SK-N-SH (cell line): ENCODE measurements around the gene PRR15. TPM values are rescaled to one million over a fixed set of nuclear protein-coding genes. Genes with fewer than 3 reads are reported as not detected.

Experiments used
- CTCF ChIA-PET: fragments of 300-600, 350-600 bp; formaldehyde crosslinking; extraction: SDS; loops from one replicate; lab custom pipeline; 2021; lab: Yijun Ruan, JAX
- POLR2A ChIA-PET: fragments of 350-600 bp; sonication (Branson Sonifier 250); formaldehyde crosslinking; extraction: SDS; loops from one replicate; lab custom pipeline; 2020; ENCODE audit warnings: antibody characterized with exemption, inconsistent platforms; lab: Yijun Ruan, JAX
- DNase-seq: peaks from one replicate; pipeline ENCODE4 v3.0.0; 2012
- H2AFZ ChIP-seq: fragments of 200-600 bp; sonication (generic); 2 replicates; pipeline ENCODE4 v1.8.1; 2016; ENCODE audit warnings: antibody characterized with exemption, mild to moderate bottlenecking, low read depth
- H3F3A ChIP-seq: fragments of 200-600 bp; sonication (generic); replicated peaks from 2 replicates; pipeline ENCODE3; 2016; ENCODE audit warnings: antibody characterized with exemption, mild to moderate bottlenecking; ENCODE audit not compliant: insufficient read depth
- H3K27ac ChIP-seq, 2 experiments: fragments of 200-500 bp in 1 of 2; fragments of 200-600 bp in 1 of 2; sonication (Bioruptor generic) in 1 of 2; sonication (generic), shearing (Covaris generic) in 1 of 2; 2 replicates each; pipeline versions ENCODE4 v1.5.1 to v1.6.1; 2014 to 2016; ENCODE audit warnings: low read depth in 2 of 2, inconsistent platforms in 1 of 2, low read length in 1 of 2, mild to moderate bottlenecking in 1 of 2, mixed read lengths in 1 of 2
- H3K27me3 ChIP-seq: fragments of 200-600 bp; sonication (generic), shearing (Covaris generic); 2 replicates; pipeline ENCODE4 v1.6.1; 2016; ENCODE audit warnings: mixed run types; ENCODE audit not compliant: insufficient read depth
- H3K36me3 ChIP-seq, 2 experiments: fragments of 200-500 bp in 1 of 2; fragments of 200-600 bp in 1 of 2; sonication (Bioruptor generic) in 1 of 2; sonication (generic) in 1 of 2; replicated peaks in 1 of 2; 2 replicates each; pipeline versions ENCODE3 to v1.5.1; 2014 to 2016; ENCODE audit warnings: low read length in 1 of 2, mild to moderate bottlenecking in 1 of 2; ENCODE audit not compliant: insufficient read depth in 2 of 2, control insufficient read depth in 1 of 2
- H3K4me1 ChIP-seq, 2 experiments: fragments of 200-500 bp in 1 of 2; fragments of 200-600 bp in 1 of 2; sonication (Bioruptor generic) in 1 of 2; sonication (generic), shearing (Covaris generic) in 1 of 2; 2 replicates each; pipeline versions ENCODE4 v1.5.1 to v1.6.1; 2014 to 2016; ENCODE audit warnings: low read depth in 1 of 2, low read length in 1 of 2, mixed run types in 1 of 2; ENCODE audit not compliant: insufficient read depth in 2 of 2, control insufficient read depth in 1 of 2
- H3K4me2 ChIP-seq: fragments of 200-600 bp; sonication (generic), shearing (Covaris generic); 2 replicates; pipeline ENCODE4 v1.6.1; 2017; ENCODE audit warnings: mixed run types
- H3K4me3 ChIP-seq, 2 experiments: fragments of 200-500 bp in 1 of 2; fragments of 200-600 bp in 1 of 2; sonication (Bioruptor generic) in 1 of 2; sonication (generic), shearing (Covaris generic) in 1 of 2; 2 replicates each; pipeline versions ENCODE4 v1.5.1 to v1.8.1; 2014 to 2016; ENCODE audit warnings: low read depth in 2 of 2, inconsistent platforms in 1 of 2, low read length in 1 of 2, mild to moderate bottlenecking in 1 of 2, mixed read lengths in 1 of 2, moderate library complexity in 1 of 2
- H3K79me2 ChIP-seq: fragments of 200-600 bp; sonication (generic); 2 replicates; pipeline ENCODE4 v1.8.1; 2017; ENCODE audit warnings: mild to moderate bottlenecking; ENCODE audit not compliant: insufficient read depth
- H3K9ac ChIP-seq: fragments of 200-600 bp; sonication (generic); 2 replicates; pipeline ENCODE4 v1.6.1; 2017; ENCODE audit warnings: mixed run types
- H3K9me2 ChIP-seq: fragments of 200-600 bp; sonication (generic); 2 replicates; pipeline ENCODE4 v1.6.1; 2017; ENCODE audit warnings: mixed run types
- H3K9me3 ChIP-seq: fragments of 200-600 bp; sonication (generic); 2 replicates; pipeline ENCODE4 v1.6.1; 2017; ENCODE audit warnings: mixed run types, mild to moderate bottlenecking, moderate library complexity
- H4K20me1 ChIP-seq: fragments of 200-600 bp; sonication (generic); 2 replicates; pipeline ENCODE4 v1.6.1; 2017; ENCODE audit warnings: mild to moderate bottlenecking, mixed run types; ENCODE audit not compliant: insufficient read depth
- ELF1 ChIP-seq: IDR thresholded peaks from 2 replicates; pipeline ENCODE4 v1.4.0; 2012
- EZH2phosphoT487 ChIP-seq: fragments of 200-600 bp; sonication (generic); IDR thresholded peaks from 2 replicates; pipeline ENCODE4 v1.6.1; 2017; ENCODE audit warnings: low read depth, mixed run types, mild to moderate bottlenecking, antibody characterized with exemption, moderate library complexity, borderline replicate concordance
- GATA2 ChIP-seq: sonication (generic); formaldehyde crosslinking; IDR thresholded peaks from 2 replicates; pipeline ENCODE4 v1.5.0; 2020; ENCODE audit warnings: mild to moderate bottlenecking, missing genetic modification reagents
- IRF3 ChIP-seq: fragments of 150-350 bp; IDR thresholded peaks from 2 replicates; pipeline ENCODE4 v1.6.1; 2016; ENCODE audit warnings: mild to moderate bottlenecking, low read depth, low read length
- JUND ChIP-seq: IDR thresholded peaks from 2 replicates; pipeline ENCODE4 v1.4.0; 2012
- MEF2A ChIP-seq: IDR thresholded peaks from 2 replicates; pipeline ENCODE4 v1.4.0; 2012; ENCODE audit warnings: low read depth, borderline replicate concordance
- MXI1 ChIP-seq: IDR thresholded peaks from 2 replicates; pipeline ENCODE4 v1.6.1; 2012; ENCODE audit warnings: mild to moderate bottlenecking, low read depth, low read length, improper control_type of control experiment
- NFIC ChIP-seq: IDR thresholded peaks from 2 replicates; pipeline ENCODE4 v1.4.0; 2012; ENCODE audit warnings: borderline replicate concordance
- NRF1 ChIP-seq: IDR thresholded peaks from 2 replicates; pipeline ENCODE4 v1.6.1; 2012; ENCODE audit warnings: low read depth, mild to moderate bottlenecking, low read length
- RCOR1 ChIP-seq: fragments of 150-350 bp; IDR thresholded peaks from 2 replicates; pipeline ENCODE4 v1.6.1; 2017; ENCODE audit warnings: antibody characterized with exemption, low read length
- REST ChIP-seq: IDR thresholded peaks from 2 replicates; pipeline ENCODE4 v1.6.1; 2012; ENCODE audit warnings: mild to moderate bottlenecking, low read depth, low read length, moderate library complexity
- TCF12 ChIP-seq: IDR thresholded peaks from 2 replicates; pipeline ENCODE4 v1.4.0; 2012
- TEAD4 ChIP-seq: IDR thresholded peaks from 2 replicates; pipeline ENCODE4 v1.4.0; 2012; ENCODE audit warnings: mild to moderate bottlenecking, borderline replicate concordance; ENCODE audit not compliant: insufficient read depth
- ZBTB33 ChIP-seq: IDR thresholded peaks from 2 replicates; pipeline ENCODE4 v1.4.0; 2012; ENCODE audit warnings: low read depth, borderline replicate concordance
- WGBS: methylation state at CpG from one replicate; pipeline ENCODE4 v1.1.6; 2017; ENCODE audit warnings: low lambda C conversion rate; 5-methylcytosine and 5-hydroxymethylcytosine counted together
- polyA plus RNA-seq, 3 experiments: library from polyadenylated mRNA; depleted of rRNA; stranded (reverse); fragments of >200 nt; gene quantifications; 2 replicates each; pipeline ENCODE4 v1.2.3, GENCODE V29; 2012
- TF ChIP-seq, protein P1 (sequence below): IDR thresholded peaks from 2 replicates; pipeline ENCODE4 v1.4.0; 2012; ENCODE audit warnings: low read depth

Gene PRR15
- polyA plus RNA-seq, 1 of the 3 experiments (the other 2 are of a cell fraction) = 0.49 TPM

- H3K4me2 ChIP-seq = no peak overlapping the region
- H3K9ac ChIP-seq = no peak overlapping the region
- ChIA-PET POLR2A (no interaction called here), CTCF (no interaction called here)
- H3K36me3 ChIP-seq = no peaks in the 10 kb centered on the region
- H3K9me3 ChIP-seq = peaks cover 9% of the 10 kb centered on the region; the same call in 1 of the 2 replicates
- no peak overlapping the region for H3K4me3 ChIP-seq
- no peaks in the 10 kb centered on the region for H4K20me1 ChIP-seq
- H3K27me3 ChIP-seq = no peaks in the 10 kb centered on the region
- no peaks in the 10 kb centered on the region for H3F3A ChIP-seq
- no peak overlapping the region for H3K27ac ChIP-seq
- no peaks in the 10 kb centered on the region; a peak in 1 of 4 replicates for H3K4me1 ChIP-seq
- no peak for DNase-seq
- no peak for TF ChIP-seq ELF1
- TF ChIP-seq JUND = no peak
- TF ChIP-seq TEAD4 = no peak
- TF ChIP-seq, protein P1, sequence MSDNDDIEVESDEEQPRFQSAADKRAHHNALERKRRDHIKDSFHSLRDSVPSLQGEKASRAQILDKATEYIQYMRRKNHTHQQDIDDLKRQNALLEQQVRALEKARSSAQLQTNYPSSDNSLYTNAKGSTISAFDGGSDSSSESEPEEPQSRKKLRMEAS = no peak
- TF ChIP-seq NFIC = no peak
- TF ChIP-seq EZH2phosphoT487 = no peak
- TF ChIP-seq NRF1 = no peak
- no peak for TF ChIP-seq RCOR1
- no peak for TF ChIP-seq REST
- H3K79me2 ChIP-seq = no peaks in the 10 kb centered on the region
- WGBS = 65% methylated on average over 2 of the region's 2 CpGs
- H2AFZ ChIP-seq = no peak overlapping the region
- H3K9me2 ChIP-seq = no peaks in the 10 kb centered on the region
Observed at GRCh38 chr7:29539471-29539870, 24.2 kb upstream of the PRR15 start.

GRCh38 chr7:29547421-29547820, 16.2 kb upstream of the PRR15 start:
- Histone ChIP-seq H3K79me2 (no peaks in the 10 kb centered on the region), H3K27ac (no peak overlapping the region), H3F3A (no peaks in the 10 kb centered on the region), H3K27me3 (no peaks in the 10 kb centered on the region), H2AFZ (no peak overlapping the region), H3K4me1 (no peaks in the 10 kb centered on the region; a peak in 1 of 4 replicates), H3K9me2 (no peaks in the 10 kb centered on the region), H4K20me1 (no peaks in the 10 kb centered on the region), H3K4me3 (no peak overlapping the region), H3K36me3 (no peaks in the 10 kb centered on the region), H3K4me2 (no peak overlapping the region), H3K9ac (no peak overlapping the region), H3K9me3 (peaks cover 9% of the 10 kb centered on the region; the same call in 1 of the 2 replicates)
- 33% methylated on average over 3 of the region's 3 CpGs for WGBS
- ChIA-PET CTCF (interaction anchor here (1.0 to 2.8 kb wide), 3 partner anchors 12 to 357 kb away, joined by 3 to 9 read pairs (median 4); no protein-coding TSS in a partner anchor), POLR2A (no interaction called here)
- TF ChIP-seq TCF12 (no peak), GATA2 (CRISPR knock-in tag) (no peak), MEF2A (no peak), IRF3 (no peak), MXI1 (no peak), ZBTB33 (no peak)
- DNase-seq = no peak
